Astrocyte (in vitro differentiated cells and primary cell): ENCODE data around the gene RAB36. TPM values are rescaled to one million over a fixed set of nuclear protein-coding genes. Genes with fewer than 3 reads are reported as not detected.

Source experiments
- DNase-seq: peaks from one replicate; pipeline ENCODE4 v3.0.0-alpha.2; 2010; ENCODE audit warnings: low read depth
- FAIRE-seq: peaks from 2 replicates; lab custom pipeline; 2011; peaks lifted over from hg19 to GRCh38; lab: Jason Lieb, UNC
- H2AFZ ChIP-seq: 2 replicates; pipeline ENCODE4 v1.6.0; 2012; ENCODE audit warnings: low read depth, low read length, inconsistent platforms
- H3K27ac ChIP-seq: 2 replicates; pipeline ENCODE4 v1.5.1; 2011; ENCODE audit warnings: low read depth, low read length, inconsistent platforms
- H3K27me3 ChIP-seq: 2 replicates; pipeline ENCODE4 v1.6.0; 2011; ENCODE audit warnings: low read length, inconsistent platforms; ENCODE audit not compliant: insufficient read depth
- H3K36me3 ChIP-seq: 2 replicates; pipeline ENCODE4 v1.5.1; 2011; ENCODE audit warnings: low read length, inconsistent platforms; ENCODE audit not compliant: insufficient read depth
- H3K4me1 ChIP-seq: 2 replicates; pipeline ENCODE4 v1.5.1; 2011; ENCODE audit warnings: low read length, inconsistent platforms; ENCODE audit not compliant: insufficient read depth
- H3K4me2 ChIP-seq: 2 replicates; pipeline ENCODE4 v1.6.0; 2012; ENCODE audit warnings: low read length, inconsistent platforms
- H3K4me3 ChIP-seq: 2 replicates; pipeline ENCODE4 v1.5.1; 2011; ENCODE audit warnings: low read depth, mild to moderate bottlenecking, low read length, inconsistent platforms; ENCODE audit not compliant: insufficient read depth
- H3K79me2 ChIP-seq: 2 replicates; pipeline ENCODE4 v1.6.0; 2012; ENCODE audit warnings: mild to moderate bottlenecking, low read length, inconsistent platforms; ENCODE audit not compliant: insufficient read depth
- H3K9ac ChIP-seq: 2 replicates; pipeline ENCODE4 v1.6.0; 2012; ENCODE audit warnings: mild to moderate bottlenecking, low read length, inconsistent platforms
- H3K9me3 ChIP-seq: 2 replicates; pipeline ENCODE4 v1.5.1; 2012; ENCODE audit warnings: low read depth, mild to moderate bottlenecking, low read length, inconsistent platforms; ENCODE audit not compliant: insufficient read depth
- H4K20me1 ChIP-seq: 2 replicates; pipeline ENCODE4 v1.6.0; 2012; ENCODE audit warnings: low read length, inconsistent platforms; ENCODE audit not compliant: insufficient read depth
- H3K27ac Mint-ChIP-seq: one replicate; pipeline ENCODE4 v1.8.0; 2021; ENCODE audit warnings: mild to moderate bottlenecking, mixed read lengths; ENCODE audit not compliant: unreplicated experiment
- H3K27me3 Mint-ChIP-seq: one replicate; pipeline ENCODE4 v1.8.0; 2021; ENCODE audit warnings: low read depth, mixed read lengths; ENCODE audit not compliant: unreplicated experiment
- H3K36me3 Mint-ChIP-seq: one replicate; pipeline ENCODE4 v1.8.0; 2021; ENCODE audit warnings: low read depth, mixed read lengths; ENCODE audit not compliant: unreplicated experiment
- H3K4me1 Mint-ChIP-seq: one replicate; pipeline ENCODE4 v1.8.0; 2021; ENCODE audit warnings: low read depth, mixed read lengths; ENCODE audit not compliant: unreplicated experiment
- H3K4me3 Mint-ChIP-seq: one replicate; pipeline ENCODE4 v1.8.0; 2021; ENCODE audit warnings: mild to moderate bottlenecking, moderate library complexity, mixed read lengths; ENCODE audit not compliant: unreplicated experiment
- H3K9me3 Mint-ChIP-seq: one replicate; pipeline ENCODE4 v1.8.0; 2021; ENCODE audit warnings: mild to moderate bottlenecking, mixed read lengths; ENCODE audit not compliant: unreplicated experiment
- EZH2 ChIP-seq: IDR thresholded peaks from 2 replicates; pipeline ENCODE4 v1.6.1; 2012; ENCODE audit warnings: mild to moderate bottlenecking, low read length, inconsistent platforms; ENCODE audit not compliant: insufficient read depth
- total RNA-seq: library from RNA; stranded (reverse); gene quantifications from 2 replicates; pipeline ENCODE4 v1.2.1, GENCODE V29; 2021
- TF ChIP-seq, protein P1 (sequence below): IDR thresholded peaks from 2 replicates; pipeline ENCODE4 v1.5.1; 2011; ENCODE audit warnings: low read depth, mild to moderate bottlenecking, inconsistent platforms, low read length, moderate library complexity; ENCODE audit not compliant: insufficient read depth

The RAB36 gene
- total RNA-seq, 1 donor from 2014 or later: 5.2 TPM

DNA sequence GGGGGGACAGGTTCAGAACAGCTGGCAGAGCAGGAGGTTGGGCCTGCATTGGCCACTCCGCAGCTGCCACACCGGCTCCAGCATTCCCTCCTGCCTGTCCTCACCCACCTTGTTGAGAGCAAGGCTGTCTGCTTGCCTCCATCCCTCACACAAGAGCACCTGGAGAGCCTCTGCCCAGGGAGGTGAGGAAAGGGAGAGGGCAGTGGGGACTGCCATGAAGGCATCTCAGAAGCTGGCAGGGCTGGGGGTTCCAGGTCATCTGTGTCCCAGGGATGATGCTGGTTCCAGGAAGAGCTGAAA, 30.6 kb upstream of the RAB36 start:
- H3K4me3 Mint-ChIP-seq: no peak overlapping the region
- FAIRE-seq: no peak

DNA sequence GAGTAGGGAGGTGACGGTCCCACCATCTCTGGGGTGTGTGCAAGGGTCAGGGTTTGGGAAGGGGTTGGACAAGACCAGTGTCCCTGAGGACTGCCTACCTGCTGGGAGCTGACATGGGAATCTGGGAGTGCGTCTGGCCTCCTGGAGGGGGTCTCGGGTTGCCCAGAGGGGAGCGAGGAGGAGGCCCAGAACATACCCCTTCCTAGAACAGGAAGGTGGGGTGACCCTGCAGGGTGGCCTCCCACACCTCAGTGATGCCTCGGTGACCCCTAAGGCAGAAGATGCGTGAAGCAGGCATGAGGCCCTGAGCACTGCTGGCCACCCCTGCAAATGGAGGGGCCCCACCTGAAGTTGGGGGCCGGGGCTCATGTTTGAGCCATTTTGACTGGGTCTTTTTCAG, 29.9 kb upstream of the RAB36 start:
- no peaks in the 10 kb centered on the region for H3K9me3 ChIP-seq
- H3K79me2 ChIP-seq: no peaks in the 10 kb centered on the region
- H3K27me3 Mint-ChIP-seq: peaks cover 36% of the 10 kb centered on the region
- no peak overlapping the region for H3K27ac Mint-ChIP-seq
- H4K20me1 ChIP-seq: no peaks in the 10 kb centered on the region
- no peak for FAIRE-seq
- no peak overlapping the region for H3K27ac ChIP-seq
- no peaks in the 10 kb centered on the region for H3K36me3 Mint-ChIP-seq
- no peak overlapping the region for H3K4me3 Mint-ChIP-seq
- H3K4me3 ChIP-seq: no peak overlapping the region
- no peaks in the 10 kb centered on the region for H3K36me3 ChIP-seq
- peaks cover 2% of the 10 kb centered on the region for H3K4me1 Mint-ChIP-seq
- H3K4me1 ChIP-seq: no peaks in the 10 kb centered on the region
- no peak overlapping the region for H3K9ac ChIP-seq
- H2AFZ ChIP-seq: no peak overlapping the region
- H3K9me3 Mint-ChIP-seq: no peaks in the 10 kb centered on the region
- no peak overlapping the region for H3K4me2 ChIP-seq
- TF ChIP-seq EZH2: no peak
- TF ChIP-seq, protein P1, sequence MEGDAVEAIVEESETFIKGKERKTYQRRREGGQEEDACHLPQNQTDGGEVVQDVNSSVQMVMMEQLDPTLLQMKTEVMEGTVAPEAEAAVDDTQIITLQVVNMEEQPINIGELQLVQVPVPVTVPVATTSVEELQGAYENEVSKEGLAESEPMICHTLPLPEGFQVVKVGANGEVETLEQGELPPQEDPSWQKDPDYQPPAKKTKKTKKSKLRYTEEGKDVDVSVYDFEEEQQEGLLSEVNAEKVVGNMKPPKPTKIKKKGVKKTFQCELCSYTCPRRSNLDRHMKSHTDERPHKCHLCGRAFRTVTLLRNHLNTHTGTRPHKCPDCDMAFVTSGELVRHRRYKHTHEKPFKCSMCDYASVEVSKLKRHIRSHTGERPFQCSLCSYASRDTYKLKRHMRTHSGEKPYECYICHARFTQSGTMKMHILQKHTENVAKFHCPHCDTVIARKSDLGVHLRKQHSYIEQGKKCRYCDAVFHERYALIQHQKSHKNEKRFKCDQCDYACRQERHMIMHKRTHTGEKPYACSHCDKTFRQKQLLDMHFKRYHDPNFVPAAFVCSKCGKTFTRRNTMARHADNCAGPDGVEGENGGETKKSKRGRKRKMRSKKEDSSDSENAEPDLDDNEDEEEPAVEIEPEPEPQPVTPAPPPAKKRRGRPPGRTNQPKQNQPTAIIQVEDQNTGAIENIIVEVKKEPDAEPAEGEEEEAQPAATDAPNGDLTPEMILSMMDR: no peak
- no peaks in the 10 kb centered on the region for H3K27me3 ChIP-seq
- no peak for DNase-seq

More for the DNA sequence above, 30.6 kb upstream of the RAB36 start:
- no peak overlapping the region for H3K9ac ChIP-seq
- H3K4me1 Mint-ChIP-seq: peaks cover 2% of the 10 kb centered on the region
- no peaks in the 10 kb centered on the region for H3K79me2 ChIP-seq
- no peaks in the 10 kb centered on the region for H3K9me3 ChIP-seq
- no peaks in the 10 kb centered on the region for H3K36me3 Mint-ChIP-seq
- no peak overlapping the region for H3K27ac Mint-ChIP-seq
- no peaks in the 10 kb centered on the region for H3K4me1 ChIP-seq
- no peaks in the 10 kb centered on the region for H3K9me3 Mint-ChIP-seq
- no peaks in the 10 kb centered on the region for H3K27me3 ChIP-seq
- no peak overlapping the region for H3K27ac ChIP-seq
- no peak for DNase-seq
- H3K27me3 Mint-ChIP-seq: peaks cover 32% of the 10 kb centered on the region
- H3K4me3 ChIP-seq: no peak overlapping the region
- H3K4me2 ChIP-seq: no peak overlapping the region
- H2AFZ ChIP-seq: no peak overlapping the region
- H4K20me1 ChIP-seq: no peaks in the 10 kb centered on the region
- no peaks in the 10 kb centered on the region for H3K36me3 ChIP-seq
- TF ChIP-seq, protein P1: no peak
- TF ChIP-seq EZH2: no peak

DNA sequence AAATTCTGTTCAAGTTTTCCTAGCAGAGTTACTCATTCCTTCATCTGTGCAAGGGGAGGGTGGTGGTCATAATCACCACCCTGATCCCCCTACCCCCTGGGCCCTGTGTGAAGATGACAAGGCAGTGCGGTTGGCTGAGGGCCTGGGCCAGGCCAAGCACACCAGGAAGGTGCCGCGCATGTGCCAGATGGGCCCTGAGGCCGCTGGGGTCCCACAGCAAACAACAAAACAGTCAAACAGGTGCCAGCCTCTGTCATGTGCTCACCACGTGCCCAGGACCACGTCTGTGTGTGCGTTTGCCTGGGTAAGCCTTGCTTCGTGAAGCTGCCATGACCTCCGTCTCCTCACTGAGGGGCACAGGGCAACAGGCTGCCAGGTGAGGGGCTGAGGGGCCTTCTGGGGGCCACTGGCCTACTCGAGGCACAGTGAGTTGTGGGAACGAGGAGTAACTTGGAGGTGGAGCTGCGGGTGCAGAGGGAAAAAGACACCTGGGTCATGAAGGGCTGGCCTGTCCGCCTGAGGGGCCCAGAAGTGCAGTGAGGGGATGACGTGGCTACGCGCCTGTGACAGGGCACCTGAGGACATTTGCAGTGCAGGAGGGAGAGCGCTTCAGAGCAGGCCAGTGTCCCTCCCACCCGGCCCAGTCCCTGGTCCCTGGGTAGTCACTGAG, 29.3 kb upstream of the RAB36 start:
- Mint-ChIP-seq H3K27ac (no peak overlapping the region), H3K4me3 (no peak overlapping the region), H3K27me3 (peaks cover 40% of the 10 kb centered on the region), H3K4me1 (peaks cover 2% of the 10 kb centered on the region), H3K36me3 (no peaks in the 10 kb centered on the region), H3K9me3 (no peaks in the 10 kb centered on the region)
- Histone ChIP-seq H3K27me3 (no peaks in the 10 kb centered on the region), H2AFZ (no peak overlapping the region), H4K20me1 (no peaks in the 10 kb centered on the region), H3K27ac (no peak overlapping the region), H3K4me1 (no peaks in the 10 kb centered on the region), H3K4me2 (no peak overlapping the region), H3K36me3 (no peaks in the 10 kb centered on the region), H3K9me3 (no peaks in the 10 kb centered on the region), H3K4me3 (no peak overlapping the region), H3K9ac (no peak overlapping the region), H3K79me2 (no peaks in the 10 kb centered on the region)
- no peak for DNase-seq
- no peak for FAIRE-seq
- TF ChIP-seq, protein P1: no peak
- TF ChIP-seq EZH2: no peak
